GM23338 (cell line): ENCODE results near the gene UPK2.

Experiments used
- CREB1 ChIP-seq: fragments of 250-450 bp; sonication (Bioruptor Pico); IDR thresholded peaks from 2 replicates; pipeline ENCODE4 v1.5.0; 2020; ENCODE audit warnings: low read depth, mild to moderate bottlenecking, moderate library complexity
- EZH2 ChIP-seq: fragments of 200-600 bp; sonication (generic); IDR thresholded peaks from one replicate; pipeline ENCODE4 v1.8.0; 2017; ENCODE audit warnings: antibody characterized with exemption, mild to moderate bottlenecking, low read depth; ENCODE audit not compliant: unreplicated experiment
- EZH2phosphoT487 ChIP-seq: fragments of 200-600 bp; sonication (generic); IDR thresholded peaks from one replicate; pipeline ENCODE4 v1.8.1; 2018; ENCODE audit warnings: antibody characterized with exemption; ENCODE audit not compliant: unreplicated experiment
- JUNB ChIP-seq: IDR thresholded peaks from one replicate; pipeline ENCODE4 v1.6.1; 2016; ENCODE audit warnings: antibody characterized with exemption; ENCODE audit not compliant: unreplicated experiment
- NANOG ChIP-seq: IDR thresholded peaks from 2 replicates; pipeline ENCODE4 v1.6.1; 2016; ENCODE audit warnings: antibody characterized with exemption, borderline replicate concordance
- POLR2AphosphoS5 ChIP-seq: IDR thresholded peaks from 2 replicates; pipeline ENCODE4 v1.6.1; 2016; ENCODE audit warnings: antibody characterized with exemption, low read depth
- TF ChIP-seq, protein P1 (sequence below), 2 experiments: fragments of 200-600 bp in 1 of 2; sonication (generic) in 1 of 2; conservative IDR thresholded peaks; 2 replicates each; pipeline versions ENCODE4 v1.5.1 to v1.6.1; 2016 to 2017; ENCODE audit warnings: antibody characterized with exemption in 2 of 2, low read depth in 2 of 2, mild to moderate bottlenecking in 2 of 2, moderate library complexity in 1 of 2
- TF ChIP-seq, protein P2 (sequence below): IDR thresholded peaks from one replicate; pipeline ENCODE4 v1.6.1; 2018; ENCODE audit warnings: antibody characterized with exemption; ENCODE audit not compliant: unreplicated experiment
- TF ChIP-seq, protein P3 (sequence below): fragments of 250-450 bp; sonication (Bioruptor Pico); IDR thresholded peaks from 2 replicates; pipeline ENCODE4 v1.5.0; 2020; ENCODE audit warnings: mild to moderate bottlenecking, moderate library complexity

GRCh38 chr11:118914987-118915386 is 41.1 kb upstream of the UPK2 start:
- TF ChIP-seq EZH2phosphoT487: no peak
- TF ChIP-seq, protein P1, sequence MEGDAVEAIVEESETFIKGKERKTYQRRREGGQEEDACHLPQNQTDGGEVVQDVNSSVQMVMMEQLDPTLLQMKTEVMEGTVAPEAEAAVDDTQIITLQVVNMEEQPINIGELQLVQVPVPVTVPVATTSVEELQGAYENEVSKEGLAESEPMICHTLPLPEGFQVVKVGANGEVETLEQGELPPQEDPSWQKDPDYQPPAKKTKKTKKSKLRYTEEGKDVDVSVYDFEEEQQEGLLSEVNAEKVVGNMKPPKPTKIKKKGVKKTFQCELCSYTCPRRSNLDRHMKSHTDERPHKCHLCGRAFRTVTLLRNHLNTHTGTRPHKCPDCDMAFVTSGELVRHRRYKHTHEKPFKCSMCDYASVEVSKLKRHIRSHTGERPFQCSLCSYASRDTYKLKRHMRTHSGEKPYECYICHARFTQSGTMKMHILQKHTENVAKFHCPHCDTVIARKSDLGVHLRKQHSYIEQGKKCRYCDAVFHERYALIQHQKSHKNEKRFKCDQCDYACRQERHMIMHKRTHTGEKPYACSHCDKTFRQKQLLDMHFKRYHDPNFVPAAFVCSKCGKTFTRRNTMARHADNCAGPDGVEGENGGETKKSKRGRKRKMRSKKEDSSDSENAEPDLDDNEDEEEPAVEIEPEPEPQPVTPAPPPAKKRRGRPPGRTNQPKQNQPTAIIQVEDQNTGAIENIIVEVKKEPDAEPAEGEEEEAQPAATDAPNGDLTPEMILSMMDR (conservative IDR thresholded peaks at IDR 0.05; ENCODE audit: low read depth in 2 of 2): no peak
- no peak for TF ChIP-seq CREB1
- TF ChIP-seq EZH2: no peak
- TF ChIP-seq, protein P2, sequence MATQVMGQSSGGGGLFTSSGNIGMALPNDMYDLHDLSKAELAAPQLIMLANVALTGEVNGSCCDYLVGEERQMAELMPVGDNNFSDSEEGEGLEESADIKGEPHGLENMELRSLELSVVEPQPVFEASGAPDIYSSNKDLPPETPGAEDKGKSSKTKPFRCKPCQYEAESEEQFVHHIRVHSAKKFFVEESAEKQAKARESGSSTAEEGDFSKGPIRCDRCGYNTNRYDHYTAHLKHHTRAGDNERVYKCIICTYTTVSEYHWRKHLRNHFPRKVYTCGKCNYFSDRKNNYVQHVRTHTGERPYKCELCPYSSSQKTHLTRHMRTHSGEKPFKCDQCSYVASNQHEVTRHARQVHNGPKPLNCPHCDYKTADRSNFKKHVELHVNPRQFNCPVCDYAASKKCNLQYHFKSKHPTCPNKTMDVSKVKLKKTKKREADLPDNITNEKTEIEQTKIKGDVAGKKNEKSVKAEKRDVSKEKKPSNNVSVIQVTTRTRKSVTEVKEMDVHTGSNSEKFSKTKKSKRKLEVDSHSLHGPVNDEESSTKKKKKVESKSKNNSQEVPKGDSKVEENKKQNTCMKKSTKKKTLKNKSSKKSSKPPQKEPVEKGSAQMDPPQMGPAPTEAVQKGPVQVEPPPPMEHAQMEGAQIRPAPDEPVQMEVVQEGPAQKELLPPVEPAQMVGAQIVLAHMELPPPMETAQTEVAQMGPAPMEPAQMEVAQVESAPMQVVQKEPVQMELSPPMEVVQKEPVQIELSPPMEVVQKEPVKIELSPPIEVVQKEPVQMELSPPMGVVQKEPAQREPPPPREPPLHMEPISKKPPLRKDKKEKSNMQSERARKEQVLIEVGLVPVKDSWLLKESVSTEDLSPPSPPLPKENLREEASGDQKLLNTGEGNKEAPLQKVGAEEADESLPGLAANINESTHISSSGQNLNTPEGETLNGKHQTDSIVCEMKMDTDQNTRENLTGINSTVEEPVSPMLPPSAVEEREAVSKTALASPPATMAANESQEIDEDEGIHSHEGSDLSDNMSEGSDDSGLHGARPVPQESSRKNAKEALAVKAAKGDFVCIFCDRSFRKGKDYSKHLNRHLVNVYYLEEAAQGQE: no peak
- TF ChIP-seq JUNB: no peak
- no peak for TF ChIP-seq NANOG
- no peak for TF ChIP-seq POLR2AphosphoS5
- TF ChIP-seq, protein P3, sequence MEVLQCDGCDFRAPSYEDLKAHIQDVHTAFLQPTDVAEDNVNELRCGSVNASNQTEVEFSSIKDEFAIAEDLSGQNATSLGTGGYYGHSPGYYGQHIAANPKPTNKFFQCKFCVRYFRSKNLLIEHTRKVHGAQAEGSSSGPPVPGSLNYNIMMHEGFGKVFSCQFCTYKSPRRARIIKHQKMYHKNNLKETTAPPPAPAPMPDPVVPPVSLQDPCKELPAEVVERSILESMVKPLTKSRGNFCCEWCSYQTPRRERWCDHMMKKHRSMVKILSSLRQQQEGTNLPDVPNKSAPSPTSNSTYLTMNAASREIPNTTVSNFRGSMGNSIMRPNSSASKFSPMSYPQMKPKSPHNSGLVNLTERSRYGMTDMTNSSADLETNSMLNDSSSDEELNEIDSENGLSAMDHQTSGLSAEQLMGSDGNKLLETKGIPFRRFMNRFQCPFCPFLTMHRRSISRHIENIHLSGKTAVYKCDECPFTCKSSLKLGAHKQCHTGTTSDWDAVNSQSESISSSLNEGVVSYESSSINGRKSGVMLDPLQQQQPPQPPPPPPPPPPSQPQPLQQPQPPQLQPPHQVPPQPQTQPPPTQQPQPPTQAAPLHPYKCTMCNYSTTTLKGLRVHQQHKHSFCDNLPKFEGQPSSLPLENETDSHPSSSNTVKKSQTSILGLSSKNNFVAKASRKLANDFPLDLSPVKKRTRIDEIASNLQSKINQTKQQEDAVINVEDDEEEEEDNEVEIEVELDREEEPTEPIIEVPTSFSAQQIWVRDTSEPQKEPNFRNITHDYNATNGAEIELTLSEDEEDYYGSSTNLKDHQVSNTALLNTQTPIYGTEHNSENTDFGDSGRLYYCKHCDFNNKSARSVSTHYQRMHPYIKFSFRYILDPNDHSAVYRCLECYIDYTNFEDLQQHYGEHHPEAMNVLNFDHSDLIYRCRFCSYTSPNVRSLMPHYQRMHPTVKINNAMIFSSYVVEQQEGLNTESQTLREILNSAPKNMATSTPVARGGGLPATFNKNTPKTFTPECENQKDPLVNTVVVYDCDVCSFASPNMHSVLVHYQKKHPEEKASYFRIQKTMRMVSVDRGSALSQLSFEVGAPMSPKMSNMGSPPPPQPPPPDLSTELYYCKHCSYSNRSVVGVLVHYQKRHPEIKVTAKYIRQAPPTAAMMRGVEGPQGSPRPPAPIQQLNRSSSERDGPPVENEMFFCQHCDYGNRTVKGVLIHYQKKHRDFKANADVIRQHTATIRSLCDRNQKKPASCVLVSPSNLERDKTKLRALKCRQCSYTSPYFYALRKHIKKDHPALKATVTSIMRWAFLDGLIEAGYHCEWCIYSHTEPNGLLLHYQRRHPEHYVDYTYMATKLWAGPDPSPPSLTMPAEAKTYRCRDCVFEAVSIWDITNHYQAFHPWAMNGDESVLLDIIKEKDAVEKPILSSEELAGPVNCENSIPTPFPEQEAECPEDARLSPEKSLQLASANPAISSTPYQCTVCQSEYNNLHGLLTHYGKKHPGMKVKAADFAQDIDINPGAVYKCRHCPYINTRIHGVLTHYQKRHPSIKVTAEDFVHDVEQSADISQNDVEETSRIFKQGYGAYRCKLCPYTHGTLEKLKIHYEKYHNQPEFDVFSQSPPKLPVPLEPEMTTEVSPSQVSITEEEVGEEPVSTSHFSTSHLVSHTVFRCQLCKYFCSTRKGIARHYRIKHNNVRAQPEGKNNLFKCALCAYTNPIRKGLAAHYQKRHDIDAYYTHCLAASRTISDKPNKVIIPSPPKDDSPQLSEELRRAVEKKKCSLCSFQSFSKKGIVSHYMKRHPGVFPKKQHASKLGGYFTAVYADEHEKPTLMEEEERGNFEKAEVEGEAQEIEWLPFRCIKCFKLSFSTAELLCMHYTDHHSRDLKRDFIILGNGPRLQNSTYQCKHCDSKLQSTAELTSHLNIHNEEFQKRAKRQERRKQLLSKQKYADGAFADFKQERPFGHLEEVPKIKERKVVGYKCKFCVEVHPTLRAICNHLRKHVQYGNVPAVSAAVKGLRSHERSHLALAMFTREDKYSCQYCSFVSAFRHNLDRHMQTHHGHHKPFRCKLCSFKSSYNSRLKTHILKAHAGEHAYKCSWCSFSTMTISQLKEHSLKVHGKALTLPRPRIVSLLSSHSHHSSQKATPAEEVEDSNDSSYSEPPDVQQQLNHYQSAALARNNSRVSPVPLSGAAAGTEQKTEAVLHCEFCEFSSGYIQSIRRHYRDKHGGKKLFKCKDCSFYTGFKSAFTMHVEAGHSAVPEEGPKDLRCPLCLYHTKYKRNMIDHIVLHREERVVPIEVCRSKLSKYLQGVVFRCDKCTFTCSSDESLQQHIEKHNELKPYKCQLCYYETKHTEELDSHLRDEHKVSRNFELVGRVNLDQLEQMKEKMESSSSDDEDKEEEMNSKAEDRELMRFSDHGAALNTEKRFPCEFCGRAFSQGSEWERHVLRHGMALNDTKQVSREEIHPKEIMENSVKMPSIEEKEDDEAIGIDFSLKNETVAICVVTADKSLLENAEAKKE (CRISPR knock-in tag): no peak
